LoVo (cell line): ENCODE data around the gene OR10V1.
A peak's percentile ranks its signal among the peaks of the same experiment; 100 is the strongest.

Source experiments
- DNase-seq: peaks from one replicate; pipeline ENCODE4 v3.0.0-alpha.2; 2016; ENCODE audit warnings: low spot score

Gene OR10V1

GRCh38 chr11:59668950-59669610 lies 44.6 kb downstream of the OR10V1 start, which contains the start of gene PATL1:
PATL1 (minus strand) TSS chr11:59669037; CDS start chr11:59668895, 142 bp downstream.
- DNase-seq: peak; percentile 99

GRCh38 chr11:59668188-59668949 lies 45.3 kb downstream of the OR10V1 start:
- DNase-seq: peak; percentile 37

GRCh38 chr11:59667812-59668187 lies 45.8 kb downstream of the OR10V1 start:
- DNase-seq: peak; percentile 8

- DNase-seq: no peak
Measured at GRCh38 chr11:59666969-59667368, 46.7 kb downstream of the OR10V1 start.
